HCT116 (cell line): Measurements from ENCODE around the gene PPP1R10.

ENCODE experiments used
- ELF1 ChIP-seq: IDR thresholded peaks from 2 replicates; pipeline ENCODE4 v1.6.1; 2012; ENCODE audit warnings: low read depth, borderline replicate concordance
- EZH2 ChIP-seq: fragments of 200-600 bp; sonication (generic); IDR thresholded peaks from 2 replicates; pipeline ENCODE4 v1.6.1; 2017; ENCODE audit warnings: antibody characterized with exemption, mixed run types
- EZH2phosphoT487 ChIP-seq: fragments of 200-600 bp; IDR thresholded peaks from 2 replicates; pipeline ENCODE4 v1.6.1; 2018; ENCODE audit warnings: antibody characterized with exemption, borderline replicate concordance
- POLR2A ChIP-seq: IDR thresholded peaks from 2 replicates; pipeline ENCODE4 v1.7.0; 2011; ENCODE audit warnings: borderline replicate concordance; ENCODE audit not compliant: insufficient read depth, insufficient read length; ENCODE audit errors: extremely low read depth
- POLR2AphosphoS5 ChIP-seq: IDR thresholded peaks from 2 replicates; pipeline ENCODE4 v1.6.1; 2011; ENCODE audit warnings: mild to moderate bottlenecking, low read depth, low read length, moderate library complexity
- SIN3A ChIP-seq: IDR thresholded peaks from 2 replicates; pipeline ENCODE4 v1.6.1; 2012; ENCODE audit warnings: low read depth
- TCF7L2 ChIP-seq: IDR thresholded peaks from 2 replicates; pipeline ENCODE4 v1.7.0; 2011; ENCODE audit warnings: borderline replicate concordance, inconsistent platforms; ENCODE audit not compliant: insufficient read depth, insufficient read length; ENCODE audit errors: extremely low read depth
- TF ChIP-seq, protein P1 (sequence below), 3 experiments: fragments of 200-600 bp in 1 of 3; sonication (generic) in 1 of 3; IDR thresholded peaks in 2 of 3; conservative IDR thresholded peaks in 1 of 3; 2 replicates each; pipeline ENCODE4 v1.5.1; 2012 to 2017; ENCODE audit warnings: low read depth in 2 of 3, low read length in 2 of 3, antibody characterized with exemption in 1 of 3, borderline replicate concordance in 1 of 3, control low read depth in 1 of 3, mild to moderate bottlenecking in 1 of 3, mixed read lengths in 1 of 3, mixed run types in 1 of 3, moderate library complexity in 1 of 3; ENCODE audit not compliant: insufficient read depth in 1 of 3
- TF ChIP-seq, protein P2 (sequence below): IDR thresholded peaks from 2 replicates; pipeline ENCODE4 v1.6.1; 2012; ENCODE audit warnings: low read depth
- TF ChIP-seq, protein P3 (sequence below): IDR thresholded peaks from 2 replicates; pipeline ENCODE4 v1.6.1; 2011; ENCODE audit warnings: mild to moderate bottlenecking, low read length, moderate library complexity; ENCODE audit not compliant: insufficient replicate concordance; ENCODE audit errors: extremely low read depth

DNA sequence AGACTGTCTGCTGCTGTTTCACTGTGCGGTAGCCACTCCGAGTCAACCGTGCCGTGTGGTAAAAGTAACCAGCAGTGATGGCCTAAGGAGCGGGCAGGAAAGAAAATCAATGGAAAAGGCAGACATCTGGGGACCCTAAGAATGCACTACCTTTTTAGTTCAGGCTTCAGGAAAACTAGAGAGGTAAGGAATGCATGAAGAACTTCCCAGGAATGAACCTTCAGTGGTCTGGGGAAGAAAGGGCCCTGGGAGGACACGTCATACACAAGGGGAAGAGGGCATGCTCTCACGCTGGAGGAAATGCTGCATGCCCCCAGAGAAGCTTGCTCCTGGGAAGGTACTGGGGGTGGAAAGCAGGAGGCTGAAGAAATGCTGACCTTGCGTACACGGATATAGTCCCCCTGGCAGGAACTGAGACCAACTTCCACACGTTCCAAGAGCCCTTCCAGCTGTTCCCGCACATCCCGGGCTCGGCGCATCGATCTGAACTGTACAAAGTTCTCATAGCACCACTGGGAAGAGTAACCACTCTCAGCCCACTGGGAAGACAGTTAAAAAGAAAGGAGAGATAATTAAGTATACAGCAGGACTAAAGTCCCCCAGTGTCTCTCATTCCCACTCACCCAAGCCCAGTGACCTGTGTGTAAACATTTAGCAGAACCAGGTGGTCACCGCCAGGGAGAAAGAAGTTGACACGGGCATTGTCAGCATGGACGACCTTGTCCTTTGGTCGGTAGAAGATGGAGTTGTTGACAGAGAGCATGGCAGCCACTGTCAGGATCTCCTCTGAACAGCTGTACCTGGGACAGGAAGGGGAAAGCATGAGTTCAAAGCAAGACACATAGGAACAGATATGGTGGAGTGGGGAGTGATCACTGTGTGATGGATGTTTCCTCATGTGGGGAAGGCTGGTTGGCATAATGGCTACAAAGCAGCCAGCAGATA, 38.0 kb upstream of the PPP1R10 start:
- TF ChIP-seq, protein P1, sequence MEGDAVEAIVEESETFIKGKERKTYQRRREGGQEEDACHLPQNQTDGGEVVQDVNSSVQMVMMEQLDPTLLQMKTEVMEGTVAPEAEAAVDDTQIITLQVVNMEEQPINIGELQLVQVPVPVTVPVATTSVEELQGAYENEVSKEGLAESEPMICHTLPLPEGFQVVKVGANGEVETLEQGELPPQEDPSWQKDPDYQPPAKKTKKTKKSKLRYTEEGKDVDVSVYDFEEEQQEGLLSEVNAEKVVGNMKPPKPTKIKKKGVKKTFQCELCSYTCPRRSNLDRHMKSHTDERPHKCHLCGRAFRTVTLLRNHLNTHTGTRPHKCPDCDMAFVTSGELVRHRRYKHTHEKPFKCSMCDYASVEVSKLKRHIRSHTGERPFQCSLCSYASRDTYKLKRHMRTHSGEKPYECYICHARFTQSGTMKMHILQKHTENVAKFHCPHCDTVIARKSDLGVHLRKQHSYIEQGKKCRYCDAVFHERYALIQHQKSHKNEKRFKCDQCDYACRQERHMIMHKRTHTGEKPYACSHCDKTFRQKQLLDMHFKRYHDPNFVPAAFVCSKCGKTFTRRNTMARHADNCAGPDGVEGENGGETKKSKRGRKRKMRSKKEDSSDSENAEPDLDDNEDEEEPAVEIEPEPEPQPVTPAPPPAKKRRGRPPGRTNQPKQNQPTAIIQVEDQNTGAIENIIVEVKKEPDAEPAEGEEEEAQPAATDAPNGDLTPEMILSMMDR (IDR thresholded peaks at IDR 0.05 in 2 of 3, conservative IDR thresholded peaks at IDR 0.05 in 1 of 3; ENCODE audit: borderline replicate concordance in 1 of 3, insufficient read depth in 1 of 3, low read depth in 2 of 3, low read length in 2 of 3) = no peak
- TF ChIP-seq EZH2phosphoT487 = no peak
- TF ChIP-seq, protein P2, sequence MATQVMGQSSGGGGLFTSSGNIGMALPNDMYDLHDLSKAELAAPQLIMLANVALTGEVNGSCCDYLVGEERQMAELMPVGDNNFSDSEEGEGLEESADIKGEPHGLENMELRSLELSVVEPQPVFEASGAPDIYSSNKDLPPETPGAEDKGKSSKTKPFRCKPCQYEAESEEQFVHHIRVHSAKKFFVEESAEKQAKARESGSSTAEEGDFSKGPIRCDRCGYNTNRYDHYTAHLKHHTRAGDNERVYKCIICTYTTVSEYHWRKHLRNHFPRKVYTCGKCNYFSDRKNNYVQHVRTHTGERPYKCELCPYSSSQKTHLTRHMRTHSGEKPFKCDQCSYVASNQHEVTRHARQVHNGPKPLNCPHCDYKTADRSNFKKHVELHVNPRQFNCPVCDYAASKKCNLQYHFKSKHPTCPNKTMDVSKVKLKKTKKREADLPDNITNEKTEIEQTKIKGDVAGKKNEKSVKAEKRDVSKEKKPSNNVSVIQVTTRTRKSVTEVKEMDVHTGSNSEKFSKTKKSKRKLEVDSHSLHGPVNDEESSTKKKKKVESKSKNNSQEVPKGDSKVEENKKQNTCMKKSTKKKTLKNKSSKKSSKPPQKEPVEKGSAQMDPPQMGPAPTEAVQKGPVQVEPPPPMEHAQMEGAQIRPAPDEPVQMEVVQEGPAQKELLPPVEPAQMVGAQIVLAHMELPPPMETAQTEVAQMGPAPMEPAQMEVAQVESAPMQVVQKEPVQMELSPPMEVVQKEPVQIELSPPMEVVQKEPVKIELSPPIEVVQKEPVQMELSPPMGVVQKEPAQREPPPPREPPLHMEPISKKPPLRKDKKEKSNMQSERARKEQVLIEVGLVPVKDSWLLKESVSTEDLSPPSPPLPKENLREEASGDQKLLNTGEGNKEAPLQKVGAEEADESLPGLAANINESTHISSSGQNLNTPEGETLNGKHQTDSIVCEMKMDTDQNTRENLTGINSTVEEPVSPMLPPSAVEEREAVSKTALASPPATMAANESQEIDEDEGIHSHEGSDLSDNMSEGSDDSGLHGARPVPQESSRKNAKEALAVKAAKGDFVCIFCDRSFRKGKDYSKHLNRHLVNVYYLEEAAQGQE = no peak
- no peak for TF ChIP-seq TCF7L2
- TF ChIP-seq, protein P3, sequence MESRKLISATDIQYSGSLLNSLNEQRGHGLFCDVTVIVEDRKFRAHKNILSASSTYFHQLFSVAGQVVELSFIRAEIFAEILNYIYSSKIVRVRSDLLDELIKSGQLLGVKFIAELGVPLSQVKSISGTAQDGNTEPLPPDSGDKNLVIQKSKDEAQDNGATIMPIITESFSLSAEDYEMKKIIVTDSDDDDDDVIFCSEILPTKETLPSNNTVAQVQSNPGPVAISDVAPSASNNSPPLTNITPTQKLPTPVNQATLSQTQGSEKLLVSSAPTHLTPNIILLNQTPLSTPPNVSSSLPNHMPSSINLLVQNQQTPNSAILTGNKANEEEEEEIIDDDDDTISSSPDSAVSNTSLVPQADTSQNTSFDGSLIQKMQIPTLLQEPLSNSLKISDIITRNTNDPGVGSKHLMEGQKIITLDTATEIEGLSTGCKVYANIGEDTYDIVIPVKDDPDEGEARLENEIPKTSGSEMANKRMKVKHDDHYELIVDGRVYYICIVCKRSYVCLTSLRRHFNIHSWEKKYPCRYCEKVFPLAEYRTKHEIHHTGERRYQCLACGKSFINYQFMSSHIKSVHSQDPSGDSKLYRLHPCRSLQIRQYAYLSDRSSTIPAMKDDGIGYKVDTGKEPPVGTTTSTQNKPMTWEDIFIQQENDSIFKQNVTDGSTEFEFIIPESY = no peak
- no peak for TF ChIP-seq SIN3A
- TF ChIP-seq POLR2A = no peak
- TF ChIP-seq ELF1 = no peak
- TF ChIP-seq POLR2AphosphoS5 = no peak
- no peak for TF ChIP-seq EZH2
